22Rv1 (cell line): ENCODE data around the gene TFG.

Experiments
- H3K27ac ChIP-seq: fragments of 450-650 bp; 2 replicates; pipeline ENCODE4 v1.5.1; 2017
- ZFX ChIP-seq: fragments of 450-650 bp; IDR thresholded peaks from 2 replicates; pipeline ENCODE4 v1.6.1; 2017; ENCODE audit warnings: antibody characterized with exemption, borderline replicate concordance
- TF ChIP-seq, protein P1 (sequence below): fragments of 450-650 bp; IDR thresholded peaks from 2 replicates; pipeline ENCODE4 v1.5.1; 2017; ENCODE audit warnings: mild to moderate bottlenecking

TFG gene

GRCh38 chr3:100789579-100789978 lies 80.3 kb downstream of the TFG start:
- H3K27ac ChIP-seq, result no peak overlapping the region
- no peak for TF ChIP-seq ZFX
- TF ChIP-seq, protein P1, sequence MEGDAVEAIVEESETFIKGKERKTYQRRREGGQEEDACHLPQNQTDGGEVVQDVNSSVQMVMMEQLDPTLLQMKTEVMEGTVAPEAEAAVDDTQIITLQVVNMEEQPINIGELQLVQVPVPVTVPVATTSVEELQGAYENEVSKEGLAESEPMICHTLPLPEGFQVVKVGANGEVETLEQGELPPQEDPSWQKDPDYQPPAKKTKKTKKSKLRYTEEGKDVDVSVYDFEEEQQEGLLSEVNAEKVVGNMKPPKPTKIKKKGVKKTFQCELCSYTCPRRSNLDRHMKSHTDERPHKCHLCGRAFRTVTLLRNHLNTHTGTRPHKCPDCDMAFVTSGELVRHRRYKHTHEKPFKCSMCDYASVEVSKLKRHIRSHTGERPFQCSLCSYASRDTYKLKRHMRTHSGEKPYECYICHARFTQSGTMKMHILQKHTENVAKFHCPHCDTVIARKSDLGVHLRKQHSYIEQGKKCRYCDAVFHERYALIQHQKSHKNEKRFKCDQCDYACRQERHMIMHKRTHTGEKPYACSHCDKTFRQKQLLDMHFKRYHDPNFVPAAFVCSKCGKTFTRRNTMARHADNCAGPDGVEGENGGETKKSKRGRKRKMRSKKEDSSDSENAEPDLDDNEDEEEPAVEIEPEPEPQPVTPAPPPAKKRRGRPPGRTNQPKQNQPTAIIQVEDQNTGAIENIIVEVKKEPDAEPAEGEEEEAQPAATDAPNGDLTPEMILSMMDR, result no peak

DNA sequence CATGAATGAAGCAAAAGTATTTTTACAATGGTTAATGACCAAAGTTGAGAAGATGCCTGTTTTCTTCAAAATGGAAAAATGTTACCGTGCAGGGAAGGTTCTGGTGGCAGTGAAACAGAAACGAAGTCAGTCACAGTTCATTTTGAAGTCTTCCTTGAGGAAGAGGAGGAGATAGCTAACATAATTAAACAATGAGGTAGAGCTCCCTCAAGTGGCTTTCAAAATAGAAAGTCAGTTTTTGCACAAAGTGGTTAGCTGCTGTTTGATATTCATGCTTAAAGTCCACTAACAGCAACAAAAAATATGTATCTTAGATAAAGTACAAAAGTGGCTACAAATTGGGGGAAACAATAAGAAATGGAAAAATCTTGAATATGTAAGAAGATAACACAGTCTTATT lies 87.3 kb downstream of the TFG start:
- H3K27ac ChIP-seq, result no peak overlapping the region
- TF ChIP-seq, protein P1, result peak; percentile 55
- TF ChIP-seq ZFX, result no peak

- no peak for TF ChIP-seq ZFX
- TF ChIP-seq, protein P1, result no peak
- no peak overlapping the region for H3K27ac ChIP-seq
Measured at GRCh38 chr3:100798012-100798411, 88.7 kb downstream of the TFG start.
